Measurements from ENCODE around the gene SPACA7. TPM values are rescaled to one million over a fixed set of nuclear protein-coding genes. Genes with fewer than 3 reads are reported as not detected.

The SPACA7 gene
- total RNA-seq, 1 donor from 2014 or later: not detected

DNA sequence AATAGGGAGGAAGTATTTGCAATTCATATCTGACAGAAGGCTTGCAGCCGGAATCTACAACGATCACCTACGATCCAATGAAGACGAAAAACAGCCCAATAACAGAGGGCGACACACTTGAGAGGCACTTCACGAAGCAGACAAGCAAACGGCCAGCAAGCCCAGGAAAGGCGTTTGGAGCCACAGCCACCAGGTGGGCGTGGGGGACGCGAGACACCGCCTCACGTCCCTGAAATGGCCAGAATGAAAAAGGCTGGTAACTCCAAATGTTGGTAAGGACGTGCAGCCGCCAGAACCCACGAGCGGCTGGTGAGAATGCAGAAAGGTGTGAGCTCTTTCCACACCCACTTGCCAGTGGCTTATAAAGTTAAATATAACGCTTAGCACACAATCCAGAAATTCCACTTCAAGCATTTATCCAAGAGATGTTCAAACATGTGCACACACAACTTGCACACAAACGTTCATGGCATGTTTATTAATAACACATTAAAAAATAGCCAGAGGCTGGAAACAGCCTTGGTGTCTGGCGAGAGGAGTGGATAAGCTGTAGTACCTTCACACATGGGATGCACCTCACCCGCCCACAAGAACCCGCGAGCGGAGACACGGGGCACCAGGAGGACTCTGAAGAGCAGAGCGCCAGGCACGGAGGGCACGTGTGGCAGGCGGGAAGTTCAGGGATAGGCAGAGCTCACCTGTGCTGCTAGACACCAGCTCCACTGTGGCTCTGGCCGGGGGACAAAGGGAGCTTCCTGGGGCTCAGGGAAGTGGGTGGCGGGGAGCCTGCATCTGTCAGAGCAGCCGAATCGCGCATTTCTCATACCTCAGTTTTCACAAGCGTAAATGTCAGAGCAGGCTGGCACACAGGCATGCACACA, 89.3 kb downstream of the SPACA7 start:
- no peak for DNase-seq (ENCODE audit: low spot score)

- DNase-seq (ENCODE audit: low spot score): no peak
These were observed 90.2 kb downstream of the SPACA7 start for GRCh38 chr13:112466132-112467058.

- DNase-seq (ENCODE audit: low spot score): no peak
These were observed 91.1 kb downstream of the SPACA7 start for GRCh38 chr13:112467236-112467635.

GRCh38 chr13:112468069-112468468, 91.9 kb downstream of the SPACA7 start:
- no peak for DNase-seq (ENCODE audit: low spot score)

GRCh38 chr13:112469071-112469745, 93.1 kb downstream of the SPACA7 start:
- no peak for DNase-seq (ENCODE audit: low spot score)

DNA sequence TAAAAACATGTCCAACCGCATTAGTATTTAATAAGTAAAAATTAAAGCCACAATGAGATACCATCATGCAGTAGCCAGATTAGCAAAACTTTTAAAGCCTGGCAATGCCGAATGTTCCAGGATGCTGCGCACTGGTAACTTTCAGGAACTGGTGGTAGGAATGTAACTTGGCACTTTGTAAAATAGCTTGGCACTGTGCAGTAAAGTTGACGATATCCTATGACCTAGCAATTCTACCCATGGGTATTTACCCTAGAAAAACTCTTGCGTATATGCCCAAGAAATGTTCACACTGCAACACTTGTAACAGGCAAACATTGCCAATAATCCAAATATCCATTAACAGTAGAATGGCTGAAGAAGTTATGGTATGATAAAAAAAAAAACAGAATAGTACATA, 97.7 kb downstream of the SPACA7 start:
- DNase-seq (ENCODE audit: low spot score): no peak

GRCh38 chr13:112474869-112475268, 98.7 kb downstream of the SPACA7 start:
- DNase-seq (ENCODE audit: low spot score): no peak

- no peak for DNase-seq (ENCODE audit: low spot score)
These were observed 99.7 kb downstream of the SPACA7 start for GRCh38 chr13:112475889-112476288.

DNA sequence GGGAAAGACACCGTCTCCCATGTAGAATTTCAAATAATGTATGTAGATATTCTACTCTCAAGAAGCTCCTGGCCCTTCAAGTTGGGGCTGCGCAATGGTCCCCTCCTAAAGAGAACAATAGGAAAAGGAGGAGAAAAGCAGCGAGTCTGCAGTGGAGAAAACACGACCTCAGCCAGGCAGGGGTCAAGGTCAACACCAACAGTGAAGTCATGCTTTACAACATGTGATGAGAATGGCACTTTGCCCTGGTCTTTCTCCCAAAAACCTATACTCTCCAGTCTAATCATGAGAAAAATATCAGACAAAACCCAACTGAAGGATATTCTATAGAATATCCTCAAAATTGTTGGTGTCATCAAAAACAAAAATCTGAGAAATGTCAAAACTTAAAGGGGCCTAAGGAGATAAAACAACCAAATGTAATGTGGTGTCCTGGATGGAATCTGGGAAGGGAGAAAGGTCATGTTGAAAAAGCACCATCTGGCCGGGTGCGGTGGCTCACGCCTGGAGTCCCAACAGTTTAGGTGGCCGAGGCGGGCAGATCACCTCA, 101.0 kb downstream of the SPACA7 start:
- no peak for DNase-seq (ENCODE audit: low spot score)

DNA sequence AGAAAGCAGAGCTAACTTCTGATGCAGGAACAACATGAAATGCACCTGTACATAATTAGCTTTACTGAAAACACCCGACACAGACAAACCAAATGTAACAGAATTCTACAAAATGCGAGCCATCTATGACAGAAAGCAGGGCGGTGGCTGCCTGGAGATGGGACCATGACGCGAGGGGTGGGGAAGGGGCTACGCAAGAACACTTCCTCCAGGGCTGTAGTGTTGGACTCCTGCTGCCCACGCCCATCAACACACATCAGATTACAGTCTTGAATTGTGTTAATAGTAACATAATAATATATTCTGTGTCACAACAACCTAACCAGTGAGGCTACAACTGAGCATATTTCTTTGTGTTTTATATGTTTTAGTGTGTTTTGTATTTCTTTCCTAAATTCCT, 103.2 kb downstream of the SPACA7 start:
- no peak for DNase-seq (ENCODE audit: low spot score)

- no peak for DNase-seq (ENCODE audit: low spot score)
These were observed 105.3 kb downstream of the SPACA7 start for GRCh38 chr13:112481458-112481857.

DNA sequence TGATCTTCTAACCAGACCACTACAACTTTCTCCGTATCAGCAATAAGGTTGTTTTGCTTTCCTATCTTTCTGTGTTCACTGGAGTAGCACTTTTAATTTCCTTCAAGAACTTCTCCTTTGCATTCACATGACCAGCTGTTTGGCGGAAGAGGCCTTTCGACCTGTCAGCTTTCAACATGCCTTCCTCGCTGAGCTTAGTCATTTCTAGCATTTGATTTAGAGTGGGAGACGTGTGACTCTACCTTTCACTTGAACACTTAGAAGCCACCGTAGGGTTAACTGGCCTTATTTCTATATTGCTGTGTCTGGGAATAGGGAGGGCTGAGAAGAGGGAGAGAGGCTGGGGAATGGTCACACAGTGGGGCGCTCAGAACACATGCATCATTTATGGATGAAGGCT, 107.1 kb downstream of the SPACA7 start:
- DNase-seq (ENCODE audit: low spot score): no peak

Other genes with a start within 250 kb of the SPACA7 start
- gene TUBGCP3, start 211.8 kb downstream of the SPACA7 start, total RNA-seq (ENCODE audit: insufficient read depth, low replicate concordance): 27.0 TPM

Data from umbilical cord (tissue), 2 donors.